KMS-11 (cell line): Measurements from ENCODE around the gene IL31RA.

Experiments used
- H2AFZ ChIP-seq: fragments of 200-600 bp; sonication (generic); 2 replicates; pipeline ENCODE4 v1.6.1; 2016; ENCODE audit warnings: antibody characterized with exemption, mixed run types, low read depth
- H3K27ac ChIP-seq: fragments of 200-600 bp; sonication (generic); 2 replicates; pipeline ENCODE4 v1.6.1; 2016; ENCODE audit warnings: mild to moderate bottlenecking, mixed run types
- H3K27me3 ChIP-seq: fragments of 200-600 bp; sonication (generic); 2 replicates; pipeline ENCODE4 v1.6.1; 2017; ENCODE audit warnings: mild to moderate bottlenecking, low read depth, mixed run types, moderate library complexity; ENCODE audit not compliant: insufficient read depth
- H3K36me3 ChIP-seq: fragments of 200-600 bp; sonication (generic); 2 replicates; pipeline ENCODE4 v1.6.1; 2017; ENCODE audit warnings: mild to moderate bottlenecking, mixed run types; ENCODE audit not compliant: insufficient read depth
- H3K4me1 ChIP-seq: fragments of 200-600 bp; sonication (generic); 2 replicates; pipeline ENCODE4 v1.6.1; 2016; ENCODE audit warnings: mild to moderate bottlenecking, low read depth, mixed run types; ENCODE audit not compliant: poor library complexity, severe bottlenecking
- H3K4me2 ChIP-seq: fragments of 200-600 bp; sonication (generic); 2 replicates; pipeline ENCODE4 v1.7.0; 2016; ENCODE audit warnings: mild to moderate bottlenecking, mixed run types
- H3K4me3 ChIP-seq: fragments of 200-600 bp; sonication (generic); IDR thresholded peaks from 2 replicates; pipeline ENCODE4 v1.6.1; 2017; ENCODE audit warnings: low read depth, low read length, mixed read lengths; ENCODE audit not compliant: insufficient read depth
- H3K79me2 ChIP-seq: fragments of 200-600 bp; sonication (generic); 2 replicates; pipeline ENCODE4 v1.6.1; 2016; ENCODE audit warnings: low read depth, mixed run types; ENCODE audit not compliant: insufficient read depth
- H3K9ac ChIP-seq: fragments of 200-600 bp; sonication (generic); 2 replicates; pipeline ENCODE4 v1.6.1; 2016; ENCODE audit warnings: mild to moderate bottlenecking, mixed run types
- H4K20me1 ChIP-seq: fragments of 200-600 bp; sonication (generic); 2 replicates; pipeline ENCODE4 v1.6.1; 2016; ENCODE audit warnings: mild to moderate bottlenecking, mixed run types; ENCODE audit not compliant: insufficient read depth
- TF ChIP-seq, protein P1 (sequence below): fragments of 200-600 bp; sonication (generic); conservative IDR thresholded peaks from 2 replicates; pipeline ENCODE4 v1.6.1; 2017; ENCODE audit warnings: low read depth, mild to moderate bottlenecking, antibody characterized with exemption, low read length, moderate library complexity, mixed read lengths

Gene IL31RA

DNA sequence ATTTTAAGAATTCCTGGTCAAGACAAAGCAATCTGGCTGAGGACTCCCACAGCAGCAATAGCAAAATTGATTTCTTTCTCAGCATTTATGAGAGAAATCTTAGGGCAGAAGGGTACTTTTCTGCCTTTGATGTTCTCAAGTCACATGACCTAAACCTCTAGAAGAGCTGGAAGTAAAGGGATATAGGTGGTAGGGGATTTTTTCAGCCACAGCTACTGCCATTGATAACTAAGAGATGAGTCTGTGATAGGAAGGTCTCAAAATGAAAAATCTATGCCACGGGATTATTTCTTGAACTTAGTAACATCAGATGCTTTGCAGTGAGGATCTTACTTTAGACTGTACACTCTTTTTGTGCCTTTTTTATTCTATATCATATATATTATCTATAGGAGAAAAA lies 108.1 kb downstream of the IL31RA start:
- Histone ChIP-seq H4K20me1 (no peaks in the 10 kb centered on the region), H3K4me2 (no peak overlapping the region), H3K79me2 (peaks cover 87% of the 10 kb centered on the region), H3K27ac (peak overlapping the region; percentile 5; the same call in 1 of the 2 replicates), H3K36me3 (peaks cover 91% of the 10 kb centered on the region), H3K27me3 (no peaks in the 10 kb centered on the region), H3K9ac (no peak overlapping the region), H3K4me1 (peaks cover 99% of the 10 kb centered on the region), H3K4me3 (no peak overlapping the region), H2AFZ (no peak overlapping the region)
- TF ChIP-seq, protein P1, sequence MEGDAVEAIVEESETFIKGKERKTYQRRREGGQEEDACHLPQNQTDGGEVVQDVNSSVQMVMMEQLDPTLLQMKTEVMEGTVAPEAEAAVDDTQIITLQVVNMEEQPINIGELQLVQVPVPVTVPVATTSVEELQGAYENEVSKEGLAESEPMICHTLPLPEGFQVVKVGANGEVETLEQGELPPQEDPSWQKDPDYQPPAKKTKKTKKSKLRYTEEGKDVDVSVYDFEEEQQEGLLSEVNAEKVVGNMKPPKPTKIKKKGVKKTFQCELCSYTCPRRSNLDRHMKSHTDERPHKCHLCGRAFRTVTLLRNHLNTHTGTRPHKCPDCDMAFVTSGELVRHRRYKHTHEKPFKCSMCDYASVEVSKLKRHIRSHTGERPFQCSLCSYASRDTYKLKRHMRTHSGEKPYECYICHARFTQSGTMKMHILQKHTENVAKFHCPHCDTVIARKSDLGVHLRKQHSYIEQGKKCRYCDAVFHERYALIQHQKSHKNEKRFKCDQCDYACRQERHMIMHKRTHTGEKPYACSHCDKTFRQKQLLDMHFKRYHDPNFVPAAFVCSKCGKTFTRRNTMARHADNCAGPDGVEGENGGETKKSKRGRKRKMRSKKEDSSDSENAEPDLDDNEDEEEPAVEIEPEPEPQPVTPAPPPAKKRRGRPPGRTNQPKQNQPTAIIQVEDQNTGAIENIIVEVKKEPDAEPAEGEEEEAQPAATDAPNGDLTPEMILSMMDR: no peak

DNA sequence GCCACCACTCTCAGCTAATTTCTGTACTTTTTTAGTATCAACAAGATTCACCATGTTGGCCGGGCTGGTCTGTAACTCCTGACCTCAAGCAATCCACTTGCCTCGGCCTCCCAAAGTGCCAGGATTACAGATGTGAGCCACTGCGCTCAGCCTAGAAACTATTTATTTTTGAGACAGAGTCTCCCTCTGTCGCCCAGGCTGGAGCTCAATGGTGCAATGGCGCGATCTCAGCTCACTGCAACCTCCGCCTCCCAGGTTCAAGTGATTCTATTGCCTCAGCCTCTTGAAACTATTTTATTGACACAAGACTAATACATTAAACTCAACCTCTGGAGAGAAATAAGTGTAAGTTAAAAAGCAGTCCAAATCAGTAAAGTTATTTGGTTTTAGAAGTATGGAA lies 109.6 kb downstream of the IL31RA start:
- Histone ChIP-seq H3K27me3 (no peaks in the 10 kb centered on the region), H4K20me1 (0 out of 2 replicates have a peak, but pooled peaks cover 6% of the 10 kb centered on the region), H3K79me2 (peaks cover 90% of the 10 kb centered on the region), H2AFZ (no peak overlapping the region), H3K36me3 (peaks cover 90% of the 10 kb centered on the region), H3K27ac (no peak overlapping the region; the same call in 1 of the 2 replicates), H3K4me2 (no peak overlapping the region), H3K9ac (no peak overlapping the region), H3K4me1 (peaks cover 100% of the 10 kb centered on the region), H3K4me3 (no peak overlapping the region)
- TF ChIP-seq, protein P1: no peak

DNA sequence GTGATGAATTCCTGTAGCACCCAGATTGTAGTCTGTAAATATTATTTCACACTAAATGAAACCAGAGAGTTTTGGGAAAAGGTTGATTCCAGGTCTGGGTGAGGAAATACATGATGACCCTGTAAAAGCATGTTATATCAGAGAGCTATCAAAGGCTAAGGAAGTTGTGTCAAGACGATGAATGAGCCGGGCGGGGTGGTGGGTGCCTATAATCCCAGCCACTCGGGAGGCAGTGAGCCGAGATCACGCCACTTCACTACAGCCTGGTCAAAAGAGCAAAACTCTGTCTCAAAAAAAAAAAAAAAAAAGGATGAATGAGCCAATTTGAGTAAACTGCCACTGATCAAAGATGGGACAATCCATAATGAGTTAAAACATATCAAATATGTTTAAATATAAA lies 114.4 kb downstream of the IL31RA start:
- peaks cover 100% of the 10 kb centered on the region for H3K4me1 ChIP-seq
- H3K27ac ChIP-seq: peak overlapping the region; percentile 4; the same call in 1 of the 2 replicates
- H3K27me3 ChIP-seq: no peaks in the 10 kb centered on the region
- H3K4me2 ChIP-seq: 0 out of 2 replicates have a peak overlapping the region, but pooled peaks have one; percentile 5
- H4K20me1 ChIP-seq: peaks cover 24% of the 10 kb centered on the region; the same call in 1 of the 2 replicates
- peaks cover 81% of the 10 kb centered on the region for H3K36me3 ChIP-seq
- no peak overlapping the region for H2AFZ ChIP-seq
- H3K9ac ChIP-seq: no peak overlapping the region
- H3K4me3 ChIP-seq: no peak overlapping the region
- peaks cover 98% of the 10 kb centered on the region for H3K79me2 ChIP-seq
- TF ChIP-seq, protein P1: no peak

DNA sequence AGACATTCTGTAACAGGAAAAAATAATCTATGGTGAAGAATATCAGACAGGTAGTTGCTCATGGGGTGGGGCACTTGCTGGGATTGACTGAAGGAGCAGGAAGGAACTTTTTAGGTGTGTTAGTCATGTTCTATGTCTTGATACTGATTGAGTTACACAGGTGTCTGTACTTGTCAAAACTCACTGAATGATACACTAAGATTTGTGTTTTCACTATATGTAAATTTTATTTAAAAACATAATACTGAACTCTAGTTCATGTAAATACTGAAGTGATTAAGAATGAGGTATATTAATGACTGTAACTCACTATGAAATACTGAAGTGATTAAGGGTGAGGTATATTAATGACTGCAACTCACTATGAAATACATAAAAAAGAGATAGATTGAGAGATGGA lies 115.1 kb downstream of the IL31RA start:
- H3K9ac ChIP-seq: no peak overlapping the region
- no peak overlapping the region for H2AFZ ChIP-seq
- TF ChIP-seq, protein P1: no peak
- H3K4me3 ChIP-seq: no peak overlapping the region
- no peaks in the 10 kb centered on the region for H3K27me3 ChIP-seq
- peaks cover 31% of the 10 kb centered on the region for H4K20me1 ChIP-seq
- peaks cover 98% of the 10 kb centered on the region for H3K79me2 ChIP-seq
- peak overlapping the region; percentile 4; the same call in 1 of the 2 replicates for H3K27ac ChIP-seq
- peaks cover 77% of the 10 kb centered on the region for H3K36me3 ChIP-seq
- H3K4me1 ChIP-seq: peaks cover 100% of the 10 kb centered on the region
- H3K4me2 ChIP-seq: peak overlapping the region; percentile 5; the same call in 1 of the 2 replicates
